DOHH2 (cell line): Measurements from ENCODE around the gene SIRPG.

Experiments
- EZH2phosphoT487 ChIP-seq: fragments of 200-600 bp; sonication (generic); IDR thresholded peaks from 2 replicates; pipeline ENCODE4 v1.6.1; 2017; ENCODE audit warnings: borderline replicate concordance, mild to moderate bottlenecking, antibody characterized with exemption, low read length, moderate library complexity, mixed read lengths
- TF ChIP-seq, protein P1 (sequence below): fragments of 200-600 bp; sonication (generic); IDR thresholded peaks from one replicate; pipeline ENCODE4 v1.5.1; 2014; ENCODE audit warnings: antibody characterized with exemption, mild to moderate bottlenecking, low read depth, low read length; ENCODE audit not compliant: poor library complexity, severe bottlenecking

GRCh38 chr20:1661542-1662299 lies 4.1 kb upstream of the SIRPG start:
- TF ChIP-seq, protein P1, sequence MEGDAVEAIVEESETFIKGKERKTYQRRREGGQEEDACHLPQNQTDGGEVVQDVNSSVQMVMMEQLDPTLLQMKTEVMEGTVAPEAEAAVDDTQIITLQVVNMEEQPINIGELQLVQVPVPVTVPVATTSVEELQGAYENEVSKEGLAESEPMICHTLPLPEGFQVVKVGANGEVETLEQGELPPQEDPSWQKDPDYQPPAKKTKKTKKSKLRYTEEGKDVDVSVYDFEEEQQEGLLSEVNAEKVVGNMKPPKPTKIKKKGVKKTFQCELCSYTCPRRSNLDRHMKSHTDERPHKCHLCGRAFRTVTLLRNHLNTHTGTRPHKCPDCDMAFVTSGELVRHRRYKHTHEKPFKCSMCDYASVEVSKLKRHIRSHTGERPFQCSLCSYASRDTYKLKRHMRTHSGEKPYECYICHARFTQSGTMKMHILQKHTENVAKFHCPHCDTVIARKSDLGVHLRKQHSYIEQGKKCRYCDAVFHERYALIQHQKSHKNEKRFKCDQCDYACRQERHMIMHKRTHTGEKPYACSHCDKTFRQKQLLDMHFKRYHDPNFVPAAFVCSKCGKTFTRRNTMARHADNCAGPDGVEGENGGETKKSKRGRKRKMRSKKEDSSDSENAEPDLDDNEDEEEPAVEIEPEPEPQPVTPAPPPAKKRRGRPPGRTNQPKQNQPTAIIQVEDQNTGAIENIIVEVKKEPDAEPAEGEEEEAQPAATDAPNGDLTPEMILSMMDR, result no peak
- no peak for TF ChIP-seq EZH2phosphoT487
